Neural progenitor cell (in vitro differentiated cells): Measurements from ENCODE around the gene SNRPB. TPM values are rescaled to one million over a fixed set of nuclear protein-coding genes. Genes with fewer than 3 reads are reported as not detected.

Experiments
- DNase-seq: peaks from one replicate; pipeline ENCODE4 v3.0.0-alpha.2; 2016; ENCODE audit warnings: low spot score
- H2AFZ ChIP-seq: fragments of 200-600 bp; sonication (generic); replicated peaks from 2 replicates; pipeline ENCODE4 v1.6.1; 2016; ENCODE audit warnings: antibody characterized with exemption
- H3F3A ChIP-seq: fragments of 200-600 bp; sonication (generic); 2 replicates; pipeline ENCODE4 v1.6.1; 2016; ENCODE audit warnings: antibody characterized with exemption, low read depth
- H3K27ac ChIP-seq: fragments of 200-600 bp; sonication (generic); 2 replicates; pipeline ENCODE4 v1.5.1; 2016; ENCODE audit warnings: mild to moderate bottlenecking
- H3K27me3 ChIP-seq: fragments of 200-600 bp; sonication (generic); 2 replicates; pipeline ENCODE4 v1.6.1; 2016; ENCODE audit warnings: mild to moderate bottlenecking, moderate library complexity
- H3K36me3 ChIP-seq: fragments of 200-600 bp; sonication (generic); 2 replicates; pipeline ENCODE4 v1.5.1; 2016
- H3K4me1 ChIP-seq: fragments of 200-600 bp; sonication (generic); 2 replicates; pipeline ENCODE4 v1.6.1; 2016; ENCODE audit warnings: mixed run types
- H3K4me2 ChIP-seq: fragments of 200-600 bp; sonication (generic); 2 replicates; pipeline ENCODE4 v1.6.1; 2016
- H3K4me3 ChIP-seq: fragments of 200-600 bp; sonication (generic); 2 replicates; pipeline ENCODE4 v1.5.1; 2016
- H3K79me2 ChIP-seq: fragments of 200-600 bp; sonication (generic); 2 replicates; pipeline ENCODE4 v1.6.1; 2016; ENCODE audit warnings: low read depth
- H3K9ac ChIP-seq: fragments of 200-600 bp; sonication (generic); 2 replicates; pipeline ENCODE4 v1.6.1; 2016
- H3K9me3 ChIP-seq: fragments of 200-600 bp; sonication (generic); 2 replicates; pipeline ENCODE4 v1.5.1; 2016; ENCODE audit warnings: low read depth
- H4K20me1 ChIP-seq: fragments of 200-600 bp; sonication (generic); 2 replicates; pipeline ENCODE4 v1.6.1; 2016; ENCODE audit warnings: low read depth
- H3K27ac Mint-ChIP-seq: 3 replicates; pipeline ENCODE4 v1.8.0; 2021; ENCODE audit warnings: mixed read lengths
- H3K27me3 Mint-ChIP-seq: 2 replicates; pipeline ENCODE4 v1.8.0; 2022; ENCODE audit warnings: low read depth, mild to moderate bottlenecking, inconsistent platforms, moderate library complexity, mixed read lengths; ENCODE audit not compliant: insufficient read depth
- H3K36me3 Mint-ChIP-seq: 3 replicates; pipeline ENCODE4 v1.8.0; 2021; ENCODE audit warnings: mixed read lengths
- H3K4me1 Mint-ChIP-seq: 3 replicates; pipeline ENCODE4 v1.8.0; 2021; ENCODE audit warnings: mixed read lengths
- H3K4me3 Mint-ChIP-seq: 3 replicates; pipeline ENCODE4 v1.8.0; 2021; ENCODE audit warnings: mild to moderate bottlenecking, moderate library complexity, mixed read lengths
- H3K9me3 Mint-ChIP-seq: 3 replicates; pipeline ENCODE4 v1.8.0; 2020; ENCODE audit warnings: mixed read lengths
- EZH2 ChIP-seq: fragments of 200-600 bp; sonication (generic); IDR thresholded peaks from 2 replicates; pipeline ENCODE4 v1.6.1; 2017; ENCODE audit warnings: antibody characterized with exemption, mild to moderate bottlenecking, moderate library complexity
- EZH2phosphoT487 ChIP-seq: fragments of 200-600 bp; sonication (generic); IDR thresholded peaks from 2 replicates; pipeline ENCODE4 v1.6.1; 2017; ENCODE audit warnings: antibody characterized with exemption
- total RNA-seq: library from RNA; depleted of rRNA; stranded (reverse); fragments of >200 nt; gene quantifications from 2 replicates; pipeline ENCODE4 v1.2.3, GENCODE V29; 2015; ENCODE audit warnings: low replicate concordance
- TF ChIP-seq, protein P1 (sequence below): fragments of 200-600 bp; sonication (generic); IDR thresholded peaks from 2 replicates; pipeline ENCODE4 v1.5.1; 2017; ENCODE audit warnings: antibody characterized with exemption, mild to moderate bottlenecking

SNRPB gene
- total RNA-seq = 323 and 591 TPM in 2 replicates

DNA sequence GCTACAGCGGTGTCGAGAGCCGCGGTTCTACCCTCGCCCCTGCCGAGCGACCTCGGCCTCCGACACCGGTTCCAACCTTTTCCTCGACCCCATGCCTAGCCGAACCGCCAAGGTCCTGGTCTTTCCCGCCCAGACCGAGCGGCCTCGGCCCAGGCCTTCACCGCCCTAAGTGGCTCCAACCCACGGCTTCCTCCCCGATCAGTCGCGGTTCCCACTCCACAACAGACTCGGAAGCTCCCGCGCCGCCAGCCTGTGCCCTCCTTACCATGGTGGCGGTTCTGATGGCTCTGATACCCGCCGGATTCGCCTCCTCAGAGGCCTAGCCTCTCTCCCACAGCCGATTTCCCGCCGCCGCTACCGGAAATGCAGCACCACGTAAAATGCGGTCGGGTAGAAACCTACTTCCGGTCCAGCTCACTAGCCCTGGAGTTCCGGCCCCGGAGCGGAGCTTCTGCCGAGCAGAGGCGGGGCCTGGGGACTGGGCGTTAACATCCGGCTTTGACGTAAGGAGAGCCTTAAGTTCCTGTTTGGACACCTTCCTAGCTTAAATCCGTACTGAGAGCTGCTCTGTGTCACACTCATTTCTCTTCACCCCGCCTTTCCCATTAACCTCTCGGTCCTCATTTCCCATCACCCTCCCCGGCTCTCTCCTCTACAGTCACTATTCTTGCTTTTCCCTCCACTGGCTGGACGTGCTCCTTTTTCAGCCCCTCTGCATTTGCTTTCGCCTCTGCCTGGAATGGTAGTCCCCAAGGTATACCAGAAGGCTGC lies at the start of gene SNRPB:
SNRPB (minus strand) TSS at position 367 of the 771 bp plus-strand sequence; CDS start at position 268, 99 bp downstream.
- Mint-ChIP-seq H3K4me1 (peaks cover 28% of the 10 kb centered on the region), H3K4me3 (peak within 1 kb of the TSS; percentile 99), H3K27ac (peak within 1 kb of the TSS; percentile 100), H3K27me3 (peaks cover 11% of the 10 kb centered on the region), H3K36me3 (peaks cover 21% of the 10 kb centered on the region), H3K9me3 (no peaks in the 10 kb centered on the region)
- Histone ChIP-seq H3K36me3 (peaks cover 9% of the 10 kb centered on the region), H3K27me3 (no peaks in the 10 kb centered on the region), H3K79me2 (peaks cover 51% of the 10 kb centered on the region), H3K4me2 (peak within 1 kb of the TSS; percentile 100), H3K4me1 (peaks cover 13% of the 10 kb centered on the region), H3K27ac (peak within 1 kb of the TSS; percentile 99), H4K20me1 (peaks cover 49% of the 10 kb centered on the region), H3K9me3 (no peaks in the 10 kb centered on the region), H2AFZ (peak within 1 kb of the TSS; percentile 86), H3K4me3 (peak within 1 kb of the TSS; percentile 88), H3F3A (peaks cover 14% of the 10 kb centered on the region), H3K9ac (peak within 1 kb of the TSS; percentile 100)
- peak; percentile 98 for DNase-seq
- TF ChIP-seq EZH2 = no peak
- no peak for TF ChIP-seq EZH2phosphoT487
- TF ChIP-seq, protein P1, sequence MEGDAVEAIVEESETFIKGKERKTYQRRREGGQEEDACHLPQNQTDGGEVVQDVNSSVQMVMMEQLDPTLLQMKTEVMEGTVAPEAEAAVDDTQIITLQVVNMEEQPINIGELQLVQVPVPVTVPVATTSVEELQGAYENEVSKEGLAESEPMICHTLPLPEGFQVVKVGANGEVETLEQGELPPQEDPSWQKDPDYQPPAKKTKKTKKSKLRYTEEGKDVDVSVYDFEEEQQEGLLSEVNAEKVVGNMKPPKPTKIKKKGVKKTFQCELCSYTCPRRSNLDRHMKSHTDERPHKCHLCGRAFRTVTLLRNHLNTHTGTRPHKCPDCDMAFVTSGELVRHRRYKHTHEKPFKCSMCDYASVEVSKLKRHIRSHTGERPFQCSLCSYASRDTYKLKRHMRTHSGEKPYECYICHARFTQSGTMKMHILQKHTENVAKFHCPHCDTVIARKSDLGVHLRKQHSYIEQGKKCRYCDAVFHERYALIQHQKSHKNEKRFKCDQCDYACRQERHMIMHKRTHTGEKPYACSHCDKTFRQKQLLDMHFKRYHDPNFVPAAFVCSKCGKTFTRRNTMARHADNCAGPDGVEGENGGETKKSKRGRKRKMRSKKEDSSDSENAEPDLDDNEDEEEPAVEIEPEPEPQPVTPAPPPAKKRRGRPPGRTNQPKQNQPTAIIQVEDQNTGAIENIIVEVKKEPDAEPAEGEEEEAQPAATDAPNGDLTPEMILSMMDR = no peak

DNA sequence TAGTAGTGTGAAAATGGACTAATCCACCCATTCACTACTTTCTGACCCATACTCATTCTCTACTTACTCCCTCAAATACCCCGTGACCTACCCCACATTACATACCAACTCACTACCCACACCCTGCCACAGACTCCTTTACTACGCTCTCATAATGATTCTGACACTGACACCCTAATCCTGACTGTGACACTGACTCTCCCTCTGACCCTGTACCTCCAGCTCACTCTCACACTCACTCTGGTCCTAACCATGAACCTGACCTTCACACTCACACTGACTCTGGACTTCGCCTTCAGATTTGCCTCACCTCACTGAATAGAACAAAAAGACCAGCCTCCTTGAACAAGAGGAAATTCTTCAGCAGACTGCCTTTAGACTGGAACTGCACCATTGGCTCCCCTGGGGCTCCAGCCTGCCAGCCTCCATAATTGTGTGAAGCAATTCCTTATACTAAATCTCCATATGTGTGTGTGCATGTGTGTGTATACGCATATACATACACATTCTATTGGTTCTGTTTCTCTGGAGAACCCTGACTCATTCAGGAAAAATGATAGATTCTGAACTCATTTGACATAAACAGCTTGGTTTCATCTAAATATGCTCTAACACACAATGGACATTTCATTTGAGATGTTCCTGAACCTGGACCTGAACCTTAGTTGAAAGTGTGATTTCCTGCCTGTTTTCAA lies 48.7 kb upstream of the SNRPB start:
- Mint-ChIP-seq H3K36me3 (no peaks in the 10 kb centered on the region), H3K4me1 (peaks cover 7% of the 10 kb centered on the region), H3K27me3 (peaks cover 9% of the 10 kb centered on the region), H3K9me3 (no peaks in the 10 kb centered on the region), H3K27ac (no peak overlapping the region), H3K4me3 (no peak overlapping the region)
- Histone ChIP-seq H3K27me3 (peaks cover 100% of the 10 kb centered on the region), H3K9ac (no peak overlapping the region), H3F3A (no peaks in the 10 kb centered on the region), H3K9me3 (no peaks in the 10 kb centered on the region), H2AFZ (no peak overlapping the region), H4K20me1 (no peaks in the 10 kb centered on the region), H3K4me1 (no peaks in the 10 kb centered on the region), H3K36me3 (no peaks in the 10 kb centered on the region), H3K79me2 (no peaks in the 10 kb centered on the region), H3K4me2 (no peak overlapping the region), H3K4me3 (no peak overlapping the region), H3K27ac (no peak overlapping the region)
- no peak for DNase-seq
- TF ChIP-seq, protein P1 = no peak
- TF ChIP-seq EZH2phosphoT487 (no peak), EZH2 (no peak)

DNA sequence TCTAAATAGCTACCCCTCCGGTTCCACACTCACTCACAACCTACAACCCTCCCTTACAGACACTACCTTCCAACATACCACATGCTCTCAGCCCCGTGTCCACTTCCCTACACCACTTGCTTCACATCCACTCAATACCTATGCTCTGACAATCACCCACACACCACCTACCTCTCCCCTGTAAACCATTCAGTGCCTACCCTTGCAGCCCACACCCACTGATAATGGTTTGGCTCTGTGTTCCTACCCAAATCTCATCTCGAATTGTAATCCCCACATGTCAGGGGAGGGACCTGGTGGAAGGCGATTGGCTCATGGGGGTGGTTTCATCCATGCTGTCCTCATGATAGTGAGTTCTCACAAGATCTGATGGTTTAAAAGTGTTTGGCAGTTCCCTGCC lies 48.0 kb upstream of the SNRPB start:
- Mint-ChIP-seq H3K27me3 (peaks cover 6% of the 10 kb centered on the region), H3K4me3 (no peak overlapping the region), H3K9me3 (no peaks in the 10 kb centered on the region), H3K36me3 (no peaks in the 10 kb centered on the region), H3K27ac (no peak overlapping the region), H3K4me1 (peaks cover 3% of the 10 kb centered on the region)
- DNase-seq = no peak
- H2AFZ ChIP-seq = no peak overlapping the region
- no peak overlapping the region for H3K4me3 ChIP-seq
- H3K27ac ChIP-seq = no peak overlapping the region
- no peak for TF ChIP-seq EZH2phosphoT487
- TF ChIP-seq EZH2 = no peak
- TF ChIP-seq, protein P1 = no peak
- peaks cover 100% of the 10 kb centered on the region for H3K27me3 ChIP-seq
- no peaks in the 10 kb centered on the region for H3K36me3 ChIP-seq
- no peaks in the 10 kb centered on the region for H4K20me1 ChIP-seq
- H3K79me2 ChIP-seq = no peaks in the 10 kb centered on the region
- no peaks in the 10 kb centered on the region for H3K9me3 ChIP-seq
- no peak overlapping the region for H3K9ac ChIP-seq
- no peak overlapping the region for H3K4me2 ChIP-seq
- H3F3A ChIP-seq = no peaks in the 10 kb centered on the region
- H3K4me1 ChIP-seq = no peaks in the 10 kb centered on the region
